GM19455 (cell line): ENCODE results near the gene SAP25.

ENCODE experiments used
- ATAC-seq: cut with Tn5 transposase; IDR thresholded peaks from one replicate; pipeline ENCODE4 v1.9.1; 2021; ENCODE audit not compliant: unreplicated experiment

The SAP25 gene

GRCh38 chr7:100598425-100598824 is 24.7 kb upstream of the SAP25 start:
- no peak for ATAC-seq

DNA sequence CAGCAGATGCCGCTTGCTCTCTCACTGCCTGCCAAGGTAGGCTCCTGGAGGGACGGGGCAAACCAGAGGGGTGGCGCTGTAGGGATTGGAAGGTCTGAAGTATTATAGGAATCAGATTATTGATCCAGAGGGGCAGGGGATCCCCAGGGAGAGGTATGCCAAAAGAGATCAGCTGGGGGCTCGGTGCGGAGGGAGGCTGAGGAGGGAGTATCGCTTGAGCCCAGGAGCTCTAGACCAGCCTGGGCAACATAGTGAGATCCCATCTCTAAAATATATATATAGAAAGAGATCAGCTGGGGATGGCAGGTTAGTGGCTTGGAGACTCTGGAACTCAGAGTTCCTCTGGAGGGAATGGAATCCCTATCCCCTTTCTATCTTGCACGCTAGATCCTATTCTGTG is 21.5 kb upstream of the SAP25 start:
- ATAC-seq, result no peak

DNA sequence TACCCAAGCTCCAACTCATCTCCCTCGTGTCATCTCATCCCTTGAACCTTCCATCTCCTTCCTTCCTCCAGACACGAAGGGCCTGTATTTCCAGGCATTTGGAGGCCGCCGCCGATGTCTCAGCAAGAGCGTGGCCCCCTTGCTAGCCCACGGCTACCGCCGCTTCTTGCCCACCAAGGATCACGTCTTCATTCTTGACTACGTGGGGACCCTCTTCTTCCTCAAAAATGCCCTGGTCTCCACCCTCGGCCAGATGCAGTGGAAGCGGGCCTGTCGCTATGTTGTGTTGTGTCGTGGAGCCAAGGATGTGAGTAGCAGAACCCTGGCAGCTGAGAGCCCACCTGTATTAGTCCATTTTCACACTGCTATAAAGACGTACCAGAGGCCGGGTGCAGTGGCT is 17.9 kb upstream of the SAP25 start:
- no peak for ATAC-seq

- no peak for ATAC-seq
Measured at GRCh38 chr7:100590077-100590737, 16.5 kb upstream of the SAP25 start.

GRCh38 chr7:100589341-100589947 is 15.7 kb upstream of the SAP25 start:
- ATAC-seq, result no peak

DNA sequence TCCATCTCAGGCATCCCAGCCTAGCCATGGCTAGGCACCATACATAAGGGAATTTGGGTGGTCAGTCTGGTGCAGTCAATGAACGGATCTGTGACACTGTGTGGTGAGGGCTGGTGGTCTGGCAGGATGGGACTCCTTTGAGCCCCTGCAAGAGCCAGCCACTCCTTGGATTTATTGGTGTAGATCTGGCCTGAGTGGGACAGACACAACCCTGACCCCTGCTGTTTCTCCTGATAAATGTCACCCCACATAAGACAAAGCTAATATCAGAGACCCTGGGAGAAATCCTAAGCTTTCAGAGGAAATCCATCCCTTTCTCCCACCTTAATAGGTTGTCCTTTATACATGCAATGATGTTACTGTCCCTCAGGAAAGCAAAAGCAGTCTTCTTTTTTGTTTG is 14.7 kb upstream of the SAP25 start:
- ATAC-seq, result no peak

DNA sequence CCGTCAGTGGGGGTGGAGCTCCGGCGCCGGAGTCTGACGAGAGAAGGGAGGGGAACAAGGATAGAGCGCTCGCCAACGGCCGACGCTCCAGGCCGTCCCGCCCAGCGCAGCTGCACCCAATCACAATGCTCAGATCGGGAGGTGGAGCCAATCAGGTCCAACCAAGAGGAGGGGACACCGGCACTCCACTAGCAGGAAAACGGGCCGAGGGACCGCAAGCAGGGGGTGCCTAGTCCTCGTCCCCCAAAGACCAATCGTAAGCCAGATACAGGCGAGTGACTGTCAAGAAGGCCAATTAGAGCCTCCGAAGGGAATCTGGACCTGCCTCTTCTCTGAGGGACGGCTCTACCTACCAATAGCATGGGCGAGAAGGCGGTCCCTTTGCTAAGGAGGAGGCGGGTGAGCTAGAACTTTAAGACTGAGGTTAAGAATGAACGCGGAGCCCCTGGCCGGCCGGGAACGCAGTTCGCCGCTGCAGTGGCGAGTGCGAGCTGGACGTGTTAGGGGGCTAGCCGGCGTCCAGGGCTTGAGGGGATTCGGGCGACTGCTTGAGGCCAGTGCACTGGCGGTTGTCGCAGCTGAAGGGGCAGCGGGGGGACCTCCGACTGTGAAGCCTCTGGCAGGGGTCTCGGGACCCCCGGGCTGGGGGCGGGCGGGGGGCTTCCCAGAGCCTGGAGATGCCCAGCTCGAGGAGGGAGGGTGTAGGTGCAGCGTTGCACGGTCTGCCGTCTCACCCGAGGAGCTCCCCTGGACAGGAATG is 12.7 kb upstream of the SAP25 start, which contains the start of gene FBXO24:
Gene FBXO24, plus strand, starts transcription at position 63 of the 760 bp plus-strand sequence. Its CDS starts 298 bp downstream, at position 361.
- peak; percentile 90 for ATAC-seq

DNA sequence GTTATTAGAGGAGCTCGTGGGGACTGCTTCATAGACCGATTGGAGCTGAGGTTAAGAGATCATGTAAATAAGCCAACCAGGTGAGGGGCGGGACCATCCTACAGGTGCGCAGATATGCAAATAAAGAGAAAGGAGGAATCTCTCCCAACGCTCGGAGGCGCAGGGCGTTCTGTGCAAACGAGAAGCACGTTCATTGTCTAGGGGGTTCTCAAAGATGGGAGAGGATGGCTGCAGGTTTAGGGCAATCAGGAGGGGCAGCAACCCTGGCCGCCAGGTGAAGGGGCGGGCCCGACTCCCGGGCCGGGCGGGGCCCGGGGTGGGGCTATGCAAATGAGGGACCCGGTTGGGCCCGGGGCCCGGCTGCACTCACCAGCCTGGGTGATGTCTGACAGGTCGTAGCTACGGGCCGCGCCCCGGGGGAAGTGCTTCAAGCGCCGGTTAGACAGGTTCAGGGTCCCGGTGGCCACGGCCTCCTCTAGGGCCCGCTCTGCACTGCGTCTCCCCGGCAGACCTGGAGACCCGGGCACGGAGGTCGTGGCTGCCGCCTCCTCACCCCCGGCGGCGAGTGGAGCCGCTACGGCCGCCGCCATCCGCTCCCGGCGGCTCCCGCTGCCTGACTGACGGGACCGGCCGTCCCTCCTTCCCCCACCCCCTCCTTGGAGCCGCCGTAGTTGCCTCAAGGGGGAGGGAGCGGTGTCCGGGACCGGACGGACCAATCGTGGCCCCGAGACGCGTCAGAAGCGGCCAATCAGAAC is 12.0 kb upstream of the SAP25 start, which contains the start of gene LRCH4:
Gene LRCH4, minus strand, starts transcription at position 619 of the 755 bp plus-strand sequence. Its CDS starts 29 bp downstream, at position 590.
- ATAC-seq, result peak; percentile 25

GRCh38 chr7:100584683-100585510 is 11.2 kb upstream of the SAP25 start:
- no peak for ATAC-seq

- ATAC-seq, result no peak
Measured at GRCh38 chr7:100584054-100584682, 10.5 kb upstream of the SAP25 start.

DNA sequence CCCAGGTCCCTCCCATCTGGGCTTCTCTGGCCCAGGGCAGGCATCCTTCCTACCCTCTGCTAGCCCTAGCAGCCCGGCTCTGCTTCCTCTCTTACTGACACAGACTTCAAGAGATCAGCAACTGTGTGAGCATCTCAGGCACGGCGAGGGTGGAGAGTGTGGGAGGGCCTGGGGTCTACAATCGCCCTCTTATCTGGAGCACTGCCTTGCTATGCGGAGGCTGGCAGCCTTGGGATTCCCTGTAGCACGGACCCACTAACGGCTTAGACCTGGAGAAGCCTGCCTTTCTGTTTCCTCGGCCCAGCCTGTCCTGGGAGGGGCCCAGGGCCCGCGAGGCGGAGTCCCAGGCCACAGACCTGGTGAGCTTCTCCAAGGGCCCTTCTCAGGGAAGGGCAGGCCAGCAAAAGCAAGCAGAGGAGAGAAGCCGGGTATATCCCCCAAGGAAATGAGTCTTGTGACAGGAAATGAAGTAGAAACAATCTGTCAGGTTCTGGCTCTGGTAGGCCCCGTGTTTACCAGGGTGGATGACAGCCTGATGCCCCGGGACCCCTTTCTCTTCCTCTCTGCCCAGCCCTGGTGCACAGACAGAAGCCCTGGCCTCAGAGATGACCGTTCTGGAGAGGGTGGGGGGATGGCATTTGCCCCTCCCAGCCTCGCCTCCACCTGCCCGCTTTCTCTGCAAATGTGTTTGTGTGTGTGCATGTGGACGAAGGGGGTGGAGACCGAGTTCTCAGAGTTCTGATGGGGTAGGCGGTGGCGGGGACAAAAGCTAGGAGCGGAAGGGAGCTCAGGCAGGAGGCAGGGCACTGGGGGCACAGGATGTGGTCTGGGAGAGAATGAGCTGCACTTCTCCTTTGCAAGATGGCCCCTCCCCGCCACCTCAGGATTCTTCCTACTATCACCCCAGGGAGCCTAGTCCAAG is 9.7 kb upstream of the SAP25 start:
- ATAC-seq, result no peak

DNA sequence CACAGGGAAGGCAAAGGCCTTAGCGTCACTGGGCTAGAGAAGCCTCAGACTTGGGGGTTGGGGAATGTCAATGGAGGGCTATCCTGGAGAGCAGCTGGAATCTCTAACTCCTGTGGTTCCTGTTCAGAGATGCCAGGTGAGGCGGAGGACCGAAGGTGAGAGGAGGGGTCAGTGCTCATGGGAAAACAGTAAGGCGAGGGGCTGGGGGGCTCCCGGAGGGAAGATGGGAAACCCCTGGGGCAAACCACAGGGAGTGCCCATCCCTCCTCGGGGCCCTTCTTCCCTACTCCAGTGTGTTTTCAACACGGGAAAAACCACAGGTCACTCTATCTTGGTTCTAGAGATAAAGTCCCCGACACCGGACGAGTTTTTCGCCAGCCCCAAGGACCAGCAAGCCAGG is 8.9 kb upstream of the SAP25 start:
- ATAC-seq, result no peak

GRCh38 chr7:100582041-100582579 is 8.4 kb upstream of the SAP25 start:
- ATAC-seq, result no peak

DNA sequence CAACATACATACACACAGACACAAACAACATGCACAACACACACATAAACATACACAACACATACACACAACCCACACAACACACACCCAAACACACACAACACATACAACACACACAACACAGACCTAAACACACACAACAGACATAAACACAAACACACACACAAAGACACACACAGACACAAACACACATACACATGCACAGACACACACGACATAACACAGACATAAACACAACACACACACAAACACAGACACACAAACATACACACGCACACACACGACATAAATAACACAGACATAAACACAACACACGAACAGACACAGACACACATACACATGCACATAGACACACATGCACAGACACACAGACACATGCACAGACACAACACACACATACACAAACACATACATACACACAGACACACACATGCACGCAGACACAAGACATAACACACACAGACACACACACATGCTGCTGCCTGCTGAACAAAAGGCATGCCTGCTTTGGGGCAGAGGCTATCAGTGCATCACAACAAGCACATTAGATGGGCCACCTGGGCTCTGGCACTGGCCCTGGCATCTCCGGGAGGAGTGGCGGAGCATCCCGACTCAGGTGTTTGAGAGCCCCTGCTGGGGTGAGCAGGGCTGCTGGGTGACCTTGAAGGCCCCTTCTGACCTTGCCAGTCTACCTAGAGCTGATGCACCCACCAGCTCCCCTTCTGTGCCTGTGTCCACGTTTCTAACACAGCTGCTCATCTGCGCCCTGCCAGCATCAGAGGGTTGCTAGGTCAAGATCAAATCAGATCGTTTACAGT is 7.0 kb upstream of the SAP25 start:
- ATAC-seq, result no peak

DNA sequence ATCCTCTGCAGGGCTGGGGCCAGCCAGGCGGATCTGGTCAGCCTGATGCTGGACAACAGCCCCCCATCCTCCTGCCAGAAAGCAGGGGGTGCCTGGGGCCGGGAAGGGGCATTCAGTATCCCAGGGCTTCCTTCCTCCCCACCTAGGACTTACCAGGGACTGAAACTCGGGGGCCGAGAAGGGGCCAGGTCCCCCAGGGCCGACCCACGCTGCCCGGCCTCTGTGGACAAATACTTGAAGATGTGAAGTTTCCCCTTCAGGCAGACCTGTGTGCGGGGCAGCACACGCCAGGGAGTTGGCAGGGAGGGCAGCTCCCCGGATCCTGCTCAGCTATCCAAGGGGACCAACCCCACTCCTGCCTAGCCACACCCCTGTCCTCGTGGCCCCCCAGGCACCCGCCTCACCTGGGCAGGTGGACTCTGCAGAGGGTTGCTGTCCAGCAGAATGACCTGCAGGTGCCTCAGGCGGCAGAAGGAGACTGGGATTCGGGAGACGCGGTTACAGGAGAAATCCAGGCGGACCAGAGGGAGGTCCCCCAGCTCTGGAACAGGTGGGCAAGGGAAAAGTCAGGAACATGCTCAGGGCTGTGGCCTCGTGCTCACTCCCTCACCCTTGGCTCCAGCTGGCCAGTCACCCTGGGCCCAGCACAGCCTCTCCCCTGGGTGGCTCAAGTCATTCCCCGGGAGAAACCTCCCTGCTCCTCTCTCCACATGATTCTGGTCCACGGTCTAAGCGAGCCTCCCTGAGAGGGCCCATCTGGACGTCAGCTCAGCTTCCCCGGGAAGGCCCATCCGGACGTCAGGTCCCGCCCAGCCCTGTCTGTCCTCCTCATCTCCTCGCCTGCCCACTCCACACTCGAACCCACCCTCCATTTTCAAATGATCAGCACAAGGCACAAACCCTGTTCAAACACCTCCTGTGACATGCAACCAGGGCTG is 4.8 kb upstream of the SAP25 start:
- no peak for ATAC-seq

- no peak for ATAC-seq
Measured at GRCh38 chr7:100577507-100577906, 3.8 kb upstream of the SAP25 start.

DNA sequence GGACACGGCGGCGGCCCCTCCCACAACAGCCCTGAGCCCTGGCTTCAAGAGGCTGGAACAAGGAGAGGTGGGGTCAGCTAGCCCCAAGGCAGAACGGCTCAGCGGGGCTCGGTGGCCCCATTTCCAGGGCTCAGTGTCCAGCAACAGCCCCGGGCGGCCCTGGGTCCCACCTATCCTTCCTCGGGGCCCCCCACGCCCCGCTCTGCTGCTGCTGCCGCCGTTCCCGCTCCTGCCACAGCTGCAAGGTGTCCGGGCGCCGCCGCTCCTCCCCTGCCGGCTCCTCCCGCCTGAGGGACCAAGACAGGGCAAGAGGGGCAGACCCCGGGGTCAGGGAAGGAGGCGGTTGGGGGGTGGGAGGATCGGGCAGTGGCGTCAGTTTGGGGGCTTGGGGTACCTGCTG is 3.4 kb upstream of the SAP25 start:
- ATAC-seq, result no peak
